A549 treated with CpdA at 1 μM for 4 hours (cell line): ENCODE measurements around the gene STK31. TPM values are rescaled to one million over a fixed set of nuclear protein-coding genes. Genes with fewer than 3 reads are reported as not detected.

ENCODE experiments used
- total RNA-seq: library from RNA; stranded (reverse); fragments of 200-300 nt; extraction: Qiagen RNA extraction; gene quantifications from 5 replicates; pipeline ENCODE4 v1.2.3, GENCODE V29; 2022; ENCODE audit warnings: low read depth

Gene STK31
- 0.27 to 0.81 TPM (median 0.62 TPM) in 5 replicates for total RNA-seq

GRCh38 chr7:23710000-23710399 lies at the start of gene STK31:
Gene STK31 (plus strand): TSS chr7:23710219. CDS start chr7:23710286, 67 bp downstream.

GRCh38 chr7:23679898-23680413 lies 30.1 kb upstream of the STK31 start, which contains the start of gene FAM221A:
Gene FAM221A (plus strand): TSS chr7:23680199. CDS start chr7:23680219, 20 bp downstream.

Other genes starting within 250 kb of the STK31 start
- 17.7 to 29.1 TPM (median 21.1 TPM) in 5 replicates for gene IGF2BP3, start 239.7 kb upstream of the STK31 start, total RNA-seq
- gene TRA2A, start 178.2 kb upstream of the STK31 start, total RNA-seq = 69.6 to 82.8 TPM (median 74.1 TPM) in 5 replicates
- 3.0 to 3.7 TPM (median 3.2 TPM) in 5 replicates for gene CCDC126, start 112.8 kb upstream of the STK31 start, total RNA-seq
- 0.27 to 0.72 TPM (median 0.46 TPM) in 5 replicates for gene FAM221A, start 30.0 kb upstream of the STK31 start, total RNA-seq